ENCODE measurements around the gene NOL12.
"Not testable (repeated sequence)": the region's sequence is repeated elsewhere in the genome, so short reads cannot be mapped to it uniquely, and the experiment has no call there.

The NOL12 gene, protein sequence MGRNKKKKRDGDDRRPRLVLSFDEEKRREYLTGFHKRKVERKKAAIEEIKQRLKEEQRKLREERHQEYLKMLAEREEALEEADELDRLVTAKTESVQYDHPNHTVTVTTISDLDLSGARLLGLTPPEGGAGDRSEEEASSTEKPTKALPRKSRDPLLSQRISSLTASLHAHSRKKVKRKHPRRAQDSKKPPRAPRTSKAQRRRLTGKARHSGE

DNA sequence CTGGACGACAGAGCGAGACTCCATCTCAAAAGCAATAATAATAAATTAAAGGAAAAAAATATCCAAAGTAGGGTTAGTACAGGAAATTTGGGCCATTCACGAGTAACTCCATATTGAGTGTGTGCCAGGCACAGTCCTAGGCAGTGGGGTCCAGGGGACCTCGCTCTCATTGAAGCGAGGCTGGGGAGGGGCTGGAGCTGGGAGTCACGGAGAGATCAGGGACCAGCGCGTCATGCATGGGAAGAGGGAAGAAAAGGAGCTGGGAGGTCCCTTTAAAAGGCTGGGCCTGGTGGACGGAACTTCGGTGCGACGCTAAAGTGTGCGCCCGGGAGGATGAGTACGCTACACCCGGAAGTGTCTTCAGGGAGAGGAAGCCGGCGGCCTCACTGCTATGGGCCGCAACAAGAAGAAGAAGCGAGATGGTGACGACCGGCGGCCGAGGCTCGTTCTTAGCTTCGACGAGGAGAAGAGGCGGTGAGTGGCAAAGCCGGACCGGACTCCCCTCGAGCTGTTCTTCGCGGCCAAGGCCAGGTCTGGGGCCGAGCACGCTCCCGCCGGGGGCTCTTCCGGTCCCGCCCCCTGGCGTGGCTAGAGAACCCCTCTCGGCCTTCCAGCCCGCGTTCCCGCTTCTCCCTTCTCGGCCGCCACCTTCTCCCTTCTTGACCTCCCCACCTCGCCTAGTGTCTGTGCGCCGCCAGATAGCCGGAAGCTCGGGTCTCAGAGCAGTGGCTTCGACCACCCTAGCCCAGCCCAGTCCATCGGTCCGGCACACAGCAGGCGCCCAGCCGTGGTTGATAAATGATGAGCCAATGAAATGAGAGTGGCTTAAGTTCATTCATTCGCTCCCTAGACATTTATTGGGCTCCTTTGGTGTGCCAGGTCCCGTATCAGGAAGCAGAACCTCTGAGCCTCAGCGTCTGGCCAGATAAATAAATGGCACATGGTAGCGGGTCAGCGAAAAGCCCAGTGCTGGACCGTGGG is at the start of gene NOL12:
Gene NOL12, plus strand, starts transcription at position 342 of the 981 bp plus-strand sequence. Its CDS starts 50 bp downstream, at position 392.
- DNase-seq (ENCODE audit: low read depth in 2 of 2), result peak; percentile 52 to 62

DNA sequence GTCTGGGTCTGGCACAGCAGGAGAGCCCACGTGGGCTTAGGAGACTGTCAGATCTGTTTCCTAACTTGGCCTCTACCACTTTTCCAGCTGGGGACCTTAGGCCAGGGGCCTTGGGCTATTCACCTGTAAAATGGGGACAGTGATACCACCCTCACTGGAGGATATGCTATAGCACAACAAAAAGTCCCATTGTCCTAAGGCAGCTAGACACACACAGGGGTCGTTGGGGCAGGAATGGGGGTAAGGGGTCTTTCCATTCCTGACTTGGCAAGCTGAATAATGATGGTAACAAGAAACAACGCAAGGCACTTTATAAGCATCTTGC is 49.2 kb upstream of the NOL12 start:
- no peak for DNase-seq (ENCODE audit: low read depth in 2 of 2)

DNA sequence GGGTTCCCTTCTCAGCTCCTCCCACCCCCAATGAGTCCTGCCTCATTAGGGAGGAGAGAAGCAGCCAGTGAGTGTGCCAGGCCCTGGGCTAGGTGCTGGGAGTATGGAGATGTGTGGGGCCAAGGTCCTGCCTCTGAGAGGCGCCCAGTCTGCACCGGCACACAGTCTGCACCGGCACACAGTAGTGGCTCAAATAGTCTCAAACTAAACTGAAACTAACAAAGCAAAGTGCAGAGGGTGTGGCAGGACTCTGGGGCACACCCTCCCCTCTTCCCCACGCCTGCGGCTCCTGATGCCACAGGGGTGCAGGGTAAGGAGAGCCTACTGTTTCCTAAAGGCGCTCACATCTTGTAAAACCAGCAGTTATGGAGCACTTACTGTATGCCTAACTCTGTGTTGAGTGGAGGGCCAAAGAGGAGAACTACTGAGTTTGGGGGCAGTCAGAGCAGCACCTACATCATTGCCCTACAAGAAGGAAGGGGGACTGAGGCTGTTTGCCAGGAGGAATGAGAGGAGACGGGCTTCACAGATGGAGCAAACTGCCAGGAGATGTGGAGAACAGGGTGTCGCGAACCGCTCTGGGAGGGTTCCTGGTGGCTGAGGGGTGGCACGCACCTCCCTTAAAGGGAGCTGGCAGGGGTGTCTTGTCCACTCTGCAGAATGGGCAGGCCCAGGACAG is 47.6 kb upstream of the NOL12 start:
- DNase-seq (ENCODE audit: low read depth in 2 of 2), result no peak

DNA sequence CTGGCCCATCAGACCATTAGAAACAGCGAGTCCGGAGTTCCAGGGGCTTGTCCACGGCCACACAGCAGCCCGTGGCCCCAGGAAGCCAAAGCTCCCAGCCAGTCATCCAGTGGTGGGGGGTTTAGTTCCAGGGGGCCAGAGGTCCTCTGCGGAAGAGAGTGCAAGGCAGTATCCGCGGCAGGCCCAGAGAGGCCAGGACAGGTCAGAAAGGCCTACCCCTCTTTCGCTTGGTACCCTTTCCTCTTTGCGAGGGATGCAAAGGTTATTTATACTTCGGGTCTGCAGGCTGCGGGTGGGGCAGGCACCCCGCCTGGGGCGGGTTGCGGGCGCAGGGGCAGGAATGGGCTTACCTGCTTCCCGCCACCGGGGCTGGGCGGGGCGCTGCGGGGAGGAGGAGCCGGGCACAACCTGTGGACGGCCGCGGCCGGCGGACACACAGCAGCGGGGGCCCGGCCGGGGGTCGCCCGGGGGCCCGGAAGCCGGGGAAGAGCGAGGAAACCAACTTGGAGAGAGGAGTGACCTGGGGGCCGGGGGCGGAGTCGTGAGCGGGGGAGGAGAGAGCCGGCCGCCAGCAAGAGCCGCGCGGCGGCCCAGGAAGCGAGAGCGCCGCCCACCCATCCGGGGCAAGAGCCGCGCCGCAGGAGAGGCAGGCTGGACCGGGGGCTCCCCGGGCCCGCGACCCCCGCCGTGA is 46.9 kb upstream of the NOL12 start, which contains the start of gene SH3BP1:
Gene SH3BP1, plus strand, starts transcription at position 600 of the 691 bp plus-strand sequence. CDS start 119 bp downstream, outside the sequence.
- DNase-seq (ENCODE audit: low read depth in 2 of 2), result no peak

DNA sequence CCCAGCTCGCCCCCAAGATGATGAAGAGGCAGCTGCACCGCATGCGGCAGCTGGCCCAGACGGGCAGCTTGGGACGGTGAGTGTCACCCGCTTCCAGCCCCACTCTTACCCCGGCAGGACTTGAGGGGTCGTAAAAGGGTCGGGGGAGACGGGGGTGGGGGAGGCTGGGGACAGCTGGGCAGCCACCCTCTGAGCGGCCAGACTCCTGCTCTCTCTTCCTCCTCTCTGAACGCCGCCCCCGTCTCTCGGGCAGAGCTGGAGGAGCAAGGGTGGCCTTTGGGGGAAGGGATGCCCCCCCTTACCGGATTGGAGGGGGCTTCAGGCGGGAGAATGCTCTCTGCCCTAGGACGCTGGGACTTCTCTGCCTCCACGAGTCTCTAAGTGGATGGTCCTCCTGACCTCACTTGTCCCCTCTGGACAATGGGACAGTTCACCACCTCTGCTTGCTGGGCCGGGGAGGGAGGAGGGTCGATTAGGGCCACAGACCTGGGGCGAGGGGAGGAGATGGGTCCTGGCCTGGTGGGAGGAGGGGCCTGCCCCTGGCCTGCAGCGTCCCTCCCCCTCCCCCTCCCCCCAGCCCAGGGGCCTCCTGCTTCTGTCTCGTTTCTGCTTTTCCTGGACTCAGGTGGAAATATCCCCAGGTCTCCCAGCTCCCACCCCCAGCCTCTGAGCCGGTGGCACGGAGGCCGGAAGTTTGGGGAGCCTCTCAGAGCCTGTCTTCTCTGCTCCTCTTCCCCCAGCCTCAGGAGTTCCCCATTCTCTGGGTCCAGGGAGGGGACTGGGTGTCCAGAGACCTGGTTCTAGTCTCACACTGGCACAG is 46.2 kb upstream of the NOL12 start:
- no peak for DNase-seq (ENCODE audit: low read depth in 2 of 2)

DNA sequence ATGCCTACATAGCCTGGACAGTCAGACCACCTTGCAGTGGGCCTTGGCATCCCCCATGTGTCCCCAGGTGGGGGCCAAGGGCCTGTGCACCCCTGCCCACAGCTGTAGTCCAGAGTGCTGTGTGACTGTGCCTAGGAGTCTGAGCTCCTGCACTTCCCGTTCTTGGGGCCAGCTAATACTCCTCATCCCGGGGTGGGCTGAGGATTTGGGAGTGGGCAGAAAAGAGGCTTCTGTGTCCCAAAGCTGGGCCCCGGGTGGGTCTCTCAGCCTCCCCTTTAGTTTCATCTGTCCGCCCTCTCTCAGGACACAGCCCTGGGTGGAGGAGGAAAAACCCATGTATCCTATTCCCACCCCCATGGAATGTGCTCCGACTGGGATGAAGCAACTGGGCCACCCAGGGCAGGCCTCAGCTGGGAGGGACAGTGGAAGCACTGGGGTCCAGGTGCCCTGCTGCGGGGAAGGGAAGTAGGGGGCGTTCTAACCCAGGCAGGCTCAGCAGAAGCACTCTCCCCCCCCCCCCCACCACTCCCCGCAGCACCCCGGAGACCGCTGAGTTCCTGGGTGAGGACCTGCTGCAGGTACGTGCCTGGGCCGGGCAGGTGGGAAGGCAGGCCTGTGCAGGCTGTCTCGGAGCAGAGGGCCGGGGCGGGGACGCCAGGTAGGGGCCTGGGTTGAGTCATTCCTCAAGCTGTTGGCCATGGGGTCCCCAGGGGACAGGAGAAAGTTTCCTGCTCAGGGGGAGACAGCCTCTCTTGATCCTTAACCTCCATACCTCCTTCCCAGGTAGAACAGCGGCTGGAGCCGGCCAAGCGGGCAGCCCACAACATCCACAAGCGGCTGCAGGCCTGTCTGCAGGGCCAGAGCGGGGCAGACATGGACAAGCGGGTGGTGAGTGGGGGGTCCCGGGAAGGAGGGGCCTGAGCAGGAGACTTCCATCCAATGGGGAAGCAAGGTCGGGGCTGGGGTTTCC is 45.3 kb upstream of the NOL12 start:
- DNase-seq (ENCODE audit: low read depth in 2 of 2), result no peak

DNA sequence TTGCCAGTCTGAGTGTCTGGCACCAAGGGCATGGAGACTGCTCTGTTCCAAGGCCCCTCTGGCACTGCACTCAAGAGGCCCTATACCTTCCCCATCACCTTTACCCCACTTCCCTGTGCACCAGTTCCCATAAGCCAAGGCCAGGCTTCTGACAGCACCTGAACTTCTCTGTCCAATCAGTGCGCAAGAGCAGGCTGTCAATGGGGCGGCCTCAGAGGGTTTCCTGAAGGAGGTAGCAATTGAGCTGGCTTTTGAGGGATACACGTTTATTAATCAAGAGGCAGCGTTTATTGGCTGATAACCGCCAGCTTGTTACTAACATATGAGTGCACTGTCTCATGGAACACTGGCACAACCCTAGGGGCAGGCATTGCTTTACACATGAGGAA is 44.6 kb upstream of the NOL12 start:
- DNase-seq (ENCODE audit: low read depth in 2 of 2), result no peak

DNA sequence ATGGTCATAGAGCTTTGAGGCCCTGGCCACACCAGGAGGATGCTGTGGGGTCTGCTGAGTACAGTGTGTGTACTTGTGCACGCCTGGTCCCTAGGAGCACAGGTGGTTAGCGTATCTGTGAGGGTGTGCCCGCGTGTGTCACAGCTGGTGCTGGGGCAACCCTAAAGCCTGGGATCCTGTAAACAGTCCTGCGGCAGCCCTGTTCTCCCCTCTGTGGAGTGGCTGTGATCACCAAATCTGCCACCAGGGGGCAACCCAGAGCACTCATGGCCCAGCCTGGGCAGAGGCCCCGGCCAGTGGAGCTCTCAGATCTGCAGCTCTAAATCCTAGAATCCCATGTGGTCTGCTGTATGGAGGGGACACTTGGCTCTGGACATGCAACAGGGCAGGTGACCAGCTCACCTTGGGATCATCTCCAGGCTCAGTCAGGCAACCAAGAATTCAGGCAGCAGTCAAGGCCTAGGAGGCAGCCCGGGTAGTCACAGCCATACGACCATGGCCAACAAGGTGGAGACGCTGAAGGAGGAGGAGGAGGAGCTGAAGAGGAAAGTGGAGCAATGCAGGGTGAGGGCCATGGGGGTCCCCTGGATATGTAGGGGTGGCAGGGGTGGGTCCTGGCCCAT is 42.8 kb upstream of the NOL12 start:
- peak; percentile 73 to 84 for DNase-seq (ENCODE audit: low read depth in 2 of 2)

DNA sequence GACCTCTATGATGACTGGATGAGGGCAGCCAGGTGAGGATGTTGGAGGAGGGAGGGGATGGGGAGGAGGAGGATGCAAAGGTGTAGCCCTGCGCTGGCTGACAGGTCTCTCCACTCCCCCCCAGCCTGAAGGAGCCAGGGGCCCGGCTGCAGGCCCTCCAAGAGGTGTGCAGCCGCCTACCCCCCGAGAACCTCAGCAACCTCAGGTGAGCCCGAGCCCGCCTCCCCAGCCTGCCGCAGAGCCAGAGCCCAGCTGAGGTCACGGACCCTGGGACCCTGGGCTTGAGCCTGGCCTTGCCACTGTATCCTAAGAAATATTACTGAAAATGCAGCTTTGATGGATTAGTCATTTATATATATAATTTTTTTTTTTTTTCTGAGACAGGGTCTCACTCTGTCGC is 38.8 kb upstream of the NOL12 start:
- DNase-seq (ENCODE audit: low read depth in 2 of 2), result no peak

DNA sequence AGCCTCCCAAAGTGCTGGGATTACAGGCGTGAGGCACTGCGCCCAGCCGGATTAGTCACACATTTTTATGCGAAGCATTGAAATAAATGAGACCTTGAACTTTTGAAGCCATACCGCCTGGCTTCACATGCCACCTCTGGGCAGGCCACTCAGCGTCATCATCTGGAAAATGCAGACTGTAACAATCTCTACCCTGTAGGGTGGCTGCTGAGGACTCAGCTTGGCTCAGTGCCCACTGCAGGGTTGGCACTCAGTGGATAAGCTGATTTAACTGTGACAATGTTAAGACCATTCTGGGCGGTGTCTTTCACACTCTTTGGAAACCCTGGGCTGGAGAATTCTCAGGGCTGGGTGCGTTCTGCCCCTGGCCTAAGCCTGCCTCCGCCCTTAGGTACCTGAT is 38.2 kb upstream of the NOL12 start:
- no peak for DNase-seq (ENCODE audit: low read depth in 2 of 2)

DNA sequence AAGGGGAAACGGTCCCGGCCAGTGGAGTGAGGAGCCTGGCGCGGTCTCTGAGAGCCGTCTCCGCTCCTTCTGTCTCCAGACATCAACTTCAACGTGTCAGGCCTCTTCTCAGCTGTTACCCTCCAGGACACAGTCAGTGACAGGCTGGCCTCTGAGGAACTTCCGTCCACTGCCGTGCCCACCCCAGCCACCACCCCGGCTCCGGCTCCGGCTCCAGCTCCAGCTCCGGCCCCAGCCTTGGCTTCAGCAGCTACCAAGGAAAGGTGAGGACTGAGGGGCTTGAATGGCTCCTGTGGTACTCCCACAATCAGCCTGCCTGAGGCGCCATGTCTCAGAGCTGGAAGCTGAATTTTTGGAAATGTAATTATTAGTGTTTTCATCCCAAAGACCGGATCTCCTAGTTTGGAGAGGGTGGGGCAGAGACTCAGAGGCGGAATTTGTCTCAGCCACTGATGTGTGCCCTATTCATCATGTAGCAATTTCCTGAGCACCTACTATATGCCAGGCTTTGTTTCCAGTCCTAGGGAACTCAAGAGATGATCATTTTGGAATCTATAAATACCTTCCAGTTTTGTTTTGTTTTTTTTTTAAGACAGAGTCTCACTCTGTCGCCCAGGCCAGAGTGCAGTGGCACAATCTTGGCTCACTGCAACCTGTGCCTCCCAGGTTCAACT is 35.5 kb upstream of the NOL12 start:
- DNase-seq (ENCODE audit: low read depth in 2 of 2), result no peak

DNA sequence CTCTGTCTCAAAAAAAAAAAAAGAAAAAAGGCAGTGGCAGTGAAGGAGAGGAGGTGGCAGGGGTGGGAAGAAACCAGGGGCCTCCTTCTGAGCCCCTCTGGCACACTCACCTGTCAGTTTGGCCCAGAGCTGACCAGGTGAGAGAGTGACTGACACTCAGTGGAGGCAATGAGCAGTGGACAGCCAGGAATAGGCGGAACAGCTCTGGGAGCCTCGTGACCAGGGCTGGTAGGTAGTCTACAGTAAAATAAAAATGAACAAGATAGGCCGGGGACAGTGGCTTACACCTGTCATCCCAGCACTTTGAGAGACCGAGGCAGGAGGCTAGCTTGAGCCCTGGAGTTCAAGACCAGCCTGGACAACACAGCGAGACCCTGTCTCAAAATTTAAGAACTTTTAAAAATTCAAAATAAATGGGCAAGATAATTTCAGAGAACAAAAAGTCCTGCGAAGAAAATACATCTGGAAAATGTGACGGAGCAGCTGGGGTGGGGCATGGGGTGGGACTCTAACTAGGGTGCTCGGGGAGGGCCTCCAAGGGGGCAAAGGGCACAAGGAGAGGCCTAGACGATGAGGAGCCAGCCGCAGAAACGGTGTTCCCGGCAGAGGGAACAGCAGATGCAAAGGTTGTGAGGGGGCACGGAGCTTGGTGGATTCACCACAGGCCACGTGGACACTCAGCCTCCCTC is 31.4 kb upstream of the NOL12 start:
- DNase-seq (ENCODE audit: low read depth in 2 of 2), result no peak

DNA sequence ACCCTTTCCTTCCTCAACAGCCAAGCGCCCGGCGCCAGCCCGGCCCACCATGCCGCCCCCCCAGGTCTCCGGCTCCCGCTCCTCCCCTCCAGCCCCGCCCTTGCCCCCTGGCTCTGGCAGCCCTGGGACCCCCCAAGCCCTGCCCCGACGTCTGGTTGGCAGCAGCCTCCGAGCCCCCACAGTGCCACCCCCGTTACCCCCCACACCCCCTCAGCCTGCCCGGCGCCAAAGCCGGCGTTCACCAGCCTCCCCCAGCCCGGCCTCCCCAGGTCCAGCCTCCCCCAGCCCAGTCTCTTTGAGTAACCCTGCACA is 30.9 kb upstream of the NOL12 start:
- no peak for DNase-seq (ENCODE audit: low read depth in 2 of 2)

DNA sequence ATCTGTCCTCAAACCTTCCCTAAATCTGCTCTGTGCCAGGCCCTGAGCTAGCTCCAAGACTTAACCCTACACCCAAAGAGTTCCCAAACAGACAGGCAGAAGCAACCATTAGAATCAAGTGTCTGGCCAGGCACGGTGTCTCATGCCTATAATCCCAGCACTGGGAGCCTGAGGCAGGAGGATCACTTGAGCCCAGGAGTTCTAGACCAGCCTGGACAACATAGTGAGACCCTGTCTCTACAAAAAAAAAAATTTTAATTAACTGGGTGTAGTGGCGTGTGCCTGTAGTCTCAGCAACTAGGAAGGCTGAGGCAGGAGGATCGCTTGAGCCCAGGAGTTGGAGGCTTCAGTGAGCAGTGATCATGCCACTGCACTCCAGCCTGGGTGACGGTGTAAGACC is 29.6 kb upstream of the NOL12 start:
- DNase-seq (ENCODE audit: low read depth in 2 of 2), result not testable (repeated sequence)

DNA sequence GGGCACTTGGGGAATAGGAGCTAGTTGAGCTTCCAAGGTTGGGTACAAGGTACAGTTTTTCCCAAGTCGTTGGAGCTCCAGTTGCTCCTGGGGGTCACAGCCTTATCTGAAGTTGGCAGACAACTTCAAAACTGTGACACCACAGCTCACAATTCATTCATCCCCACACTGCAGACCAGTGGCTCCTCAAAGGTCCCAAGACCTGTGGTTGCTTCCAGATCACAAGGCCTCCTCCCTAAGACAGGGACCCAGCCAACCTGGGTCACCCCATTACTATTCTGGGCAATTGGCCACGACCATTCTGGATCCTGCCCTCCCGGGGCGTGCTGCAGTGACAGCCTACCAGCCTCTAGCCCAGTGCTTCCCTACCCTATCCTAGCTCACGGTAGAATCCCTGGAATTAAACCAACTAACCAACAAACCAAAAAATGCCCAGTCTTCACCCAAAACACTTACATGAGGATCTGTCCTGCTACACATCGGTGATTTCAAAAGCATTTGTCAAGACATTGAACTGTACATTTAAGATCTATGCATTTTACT is 28.5 kb upstream of the NOL12 start:
- DNase-seq (ENCODE audit: low read depth in 2 of 2), result no peak

DNA sequence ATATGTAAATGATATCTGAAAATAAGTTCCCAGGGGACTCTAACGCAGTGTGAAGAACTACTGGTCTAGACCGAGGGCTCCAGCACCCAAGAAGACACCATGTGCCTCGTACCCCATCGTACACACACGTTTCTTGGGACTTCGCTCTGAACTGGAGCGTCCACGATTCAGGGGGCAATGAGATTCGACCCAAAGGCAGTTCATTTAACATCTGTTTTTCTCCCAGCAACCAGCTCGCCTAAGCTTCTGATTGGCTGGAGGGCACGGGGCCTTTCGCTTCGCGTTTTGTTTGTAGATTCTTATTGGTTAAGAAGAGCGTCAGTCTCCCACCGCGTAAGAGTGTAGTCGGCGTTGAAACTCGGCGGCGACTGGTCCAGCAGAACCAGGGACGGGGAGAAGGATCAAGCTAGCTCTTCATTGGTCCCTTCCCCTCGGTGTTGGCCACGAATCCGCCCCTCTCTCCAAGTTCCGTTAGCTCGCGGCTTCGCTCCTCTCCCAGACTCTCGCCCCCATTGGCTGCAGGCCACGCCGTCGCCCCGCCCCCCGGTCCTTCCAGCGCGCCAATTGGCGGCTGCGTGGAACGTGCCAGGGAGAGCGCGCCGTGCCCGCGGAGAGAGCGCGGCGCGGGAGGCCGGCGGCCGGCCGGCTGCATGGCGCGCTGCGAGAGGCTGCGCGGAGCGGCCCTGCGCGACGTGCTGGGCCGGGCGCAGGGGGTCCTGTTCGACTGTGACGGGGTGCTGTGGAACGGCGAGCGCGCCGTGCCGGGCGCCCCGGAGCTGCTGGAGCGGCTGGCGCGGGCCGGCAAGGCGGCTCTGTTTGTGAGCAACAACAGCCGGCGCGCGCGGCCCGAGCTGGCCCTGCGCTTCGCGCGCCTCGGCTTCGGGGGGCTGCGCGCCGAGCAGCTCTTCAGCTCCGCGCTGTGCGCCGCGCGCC is 27.7 kb upstream of the NOL12 start, which contains the start of gene PDXP:
Gene PDXP, plus strand, starts transcription at position 591 of the 933 bp plus-strand sequence. Its CDS starts 60 bp downstream, at position 651.
- DNase-seq (ENCODE audit: low read depth in 2 of 2), result peak; percentile 96 to 98
